GM18519 (cell line): Measurements from ENCODE around the gene LRRC8E.
"Not testable (repeated sequence)": the region's sequence is repeated elsewhere in the genome, so short reads cannot be mapped to it uniquely, and the experiment has no call there.

Experiments
- ATAC-seq: cut with Tn5 transposase; IDR thresholded peaks from one replicate; pipeline ENCODE4 v1.9.1; 2021; ENCODE audit warnings: mild to moderate bottlenecking, moderate library complexity; ENCODE audit not compliant: unreplicated experiment, low FRiP score

Gene LRRC8E

DNA sequence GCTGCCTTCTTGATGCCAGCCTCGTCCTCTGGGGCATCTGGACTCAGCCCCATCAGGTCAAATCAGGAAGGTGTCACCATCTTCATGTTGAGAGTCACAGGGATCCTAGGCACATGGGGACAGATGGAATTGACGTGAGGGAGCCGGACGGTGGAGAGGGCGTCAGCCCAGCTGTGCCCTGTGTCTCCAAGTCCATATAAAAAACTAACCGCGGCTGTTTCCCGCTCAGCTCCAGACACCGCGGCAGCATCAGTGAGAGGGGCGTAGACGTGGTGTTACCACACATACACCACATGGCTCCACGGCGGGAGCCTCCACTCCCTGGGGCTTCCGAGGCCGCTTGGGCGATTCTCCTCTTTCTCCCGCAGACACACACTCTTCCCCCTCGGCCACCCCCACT, 8.5 kb upstream of the LRRC8E start:
- no peak for ATAC-seq

DNA sequence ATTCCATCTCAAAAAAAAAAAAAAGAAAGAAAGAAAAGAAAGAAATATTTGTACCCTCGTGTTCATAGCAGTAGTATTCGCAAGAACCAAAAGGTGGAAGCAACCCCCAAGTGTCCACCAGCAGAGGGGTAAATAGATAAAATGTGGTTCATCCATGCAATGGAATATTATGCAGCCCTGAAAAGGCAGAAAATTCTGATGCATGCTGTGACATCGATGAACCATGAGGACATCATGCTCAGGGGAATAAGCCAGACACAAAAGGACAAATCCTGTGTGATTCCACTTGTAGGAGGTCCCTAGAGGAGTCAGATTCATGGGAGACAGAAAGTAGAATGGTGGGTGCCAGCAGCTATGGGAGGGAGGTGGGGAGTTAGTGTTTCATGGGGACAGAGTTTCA, 6.4 kb upstream of the LRRC8E start:
- no peak for ATAC-seq

DNA sequence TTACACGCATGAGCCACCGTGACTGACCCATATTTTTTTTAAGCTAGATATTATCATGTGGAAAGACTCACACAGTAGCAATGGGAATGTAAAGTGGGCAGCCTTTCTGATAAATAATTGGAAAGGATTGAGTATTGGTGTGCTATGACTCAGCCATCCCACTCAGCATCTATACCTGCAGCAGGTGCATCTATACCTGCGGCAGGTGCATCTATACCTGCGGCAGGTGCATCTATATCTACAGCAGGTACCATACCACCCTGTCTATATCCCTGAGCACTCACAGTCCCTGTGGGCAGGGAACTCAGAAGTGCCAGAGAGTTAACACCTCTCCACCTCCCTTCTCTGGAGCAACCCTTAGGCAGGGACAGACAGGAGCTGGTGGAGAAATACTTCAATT, 5.2 kb upstream of the LRRC8E start:
- no peak for ATAC-seq

DNA sequence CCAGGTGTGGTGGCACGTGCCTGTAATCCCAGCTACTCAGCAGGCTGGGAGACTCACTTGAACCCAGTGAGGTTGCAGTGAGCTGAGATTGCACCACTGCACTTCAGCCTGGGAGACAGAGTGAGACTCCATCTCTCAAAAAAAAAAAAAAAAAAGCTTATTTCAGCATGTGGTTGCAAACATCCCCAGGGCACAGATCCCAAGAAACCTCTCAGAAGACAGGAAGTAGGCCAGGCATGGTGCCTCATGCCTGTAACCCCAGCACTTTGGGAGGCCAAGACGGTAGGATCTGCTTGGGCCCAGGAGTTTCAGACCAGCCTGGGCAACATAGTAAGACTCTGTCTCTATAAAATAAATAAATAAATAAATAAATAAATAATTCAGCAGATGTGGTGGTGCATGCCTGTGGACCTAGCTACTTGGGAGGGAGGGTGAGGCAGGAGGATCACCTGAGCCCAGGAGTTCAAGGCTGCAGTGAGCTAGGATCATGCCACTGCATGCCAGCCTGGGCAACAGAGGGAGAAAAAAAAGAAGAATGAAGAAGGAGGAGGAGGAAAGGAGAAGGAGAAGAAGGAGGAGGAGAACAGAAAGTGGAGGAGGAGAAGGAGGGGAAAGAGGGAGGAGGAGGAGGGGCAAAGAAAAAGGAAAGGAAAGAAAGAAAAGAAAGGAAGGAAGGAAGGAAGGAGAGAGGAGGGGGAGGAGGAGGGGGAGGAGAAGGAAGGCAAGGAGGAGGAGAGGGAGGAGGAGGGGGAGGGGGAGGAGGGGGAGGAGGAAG, 4.3 kb upstream of the LRRC8E start:
- no peak for ATAC-seq

DNA sequence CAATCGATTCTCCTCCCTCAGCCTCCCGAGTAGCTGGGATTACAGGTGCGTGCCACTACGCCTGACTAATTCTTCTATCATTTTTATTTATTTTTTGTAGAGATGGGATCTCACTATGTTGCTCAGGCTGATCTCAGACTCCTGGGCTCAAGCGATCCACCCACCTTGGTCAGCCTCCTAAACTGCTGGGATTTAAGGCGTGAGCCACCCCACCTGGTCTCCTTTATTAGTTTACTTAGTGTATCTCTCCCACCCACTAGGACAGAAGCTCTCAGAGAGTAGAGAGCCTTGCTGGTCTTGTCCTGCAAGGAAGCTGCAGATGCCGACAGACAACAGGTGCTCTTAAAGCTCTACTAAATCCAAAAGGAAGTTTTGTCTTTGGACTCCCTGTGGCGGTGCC, 2.5 kb upstream of the LRRC8E start:
- ATAC-seq = no peak

DNA sequence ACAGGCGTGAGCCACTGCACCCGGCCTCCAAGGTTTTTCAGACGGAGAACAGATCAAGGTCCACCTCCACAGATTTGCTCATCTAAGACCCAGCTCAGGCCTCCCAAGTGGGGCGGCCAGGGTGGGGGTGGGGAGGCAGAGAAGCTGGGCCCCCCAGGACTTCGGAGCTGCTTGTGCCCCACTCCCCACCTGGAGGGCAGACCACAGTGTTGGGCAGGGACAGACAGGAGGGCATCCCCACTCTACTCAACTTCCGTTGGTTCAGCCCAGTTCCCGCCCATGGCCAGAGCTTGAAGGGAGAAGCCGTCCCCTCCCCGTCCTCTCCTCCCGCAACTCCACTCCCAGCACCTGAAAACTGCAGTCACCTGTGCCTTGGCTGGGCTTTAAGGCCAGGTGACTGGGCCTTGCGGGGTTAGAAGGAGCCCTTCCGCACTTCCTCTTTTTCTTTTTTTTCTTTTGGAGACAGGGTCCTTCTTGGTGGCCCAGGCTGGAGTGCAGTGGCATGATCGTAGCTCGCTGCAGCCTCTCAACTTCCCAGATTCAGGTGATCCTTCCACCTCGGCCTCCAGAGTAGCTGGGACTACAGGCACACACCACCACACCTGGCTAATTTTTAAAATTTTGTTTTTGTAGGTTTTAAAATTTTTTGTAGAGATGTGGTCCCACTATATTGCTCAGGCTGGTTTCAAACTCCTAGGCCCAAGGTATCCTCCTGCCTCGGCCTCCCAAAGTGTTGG, 734 bp upstream of the LRRC8E start:
- no peak for ATAC-seq

DNA sequence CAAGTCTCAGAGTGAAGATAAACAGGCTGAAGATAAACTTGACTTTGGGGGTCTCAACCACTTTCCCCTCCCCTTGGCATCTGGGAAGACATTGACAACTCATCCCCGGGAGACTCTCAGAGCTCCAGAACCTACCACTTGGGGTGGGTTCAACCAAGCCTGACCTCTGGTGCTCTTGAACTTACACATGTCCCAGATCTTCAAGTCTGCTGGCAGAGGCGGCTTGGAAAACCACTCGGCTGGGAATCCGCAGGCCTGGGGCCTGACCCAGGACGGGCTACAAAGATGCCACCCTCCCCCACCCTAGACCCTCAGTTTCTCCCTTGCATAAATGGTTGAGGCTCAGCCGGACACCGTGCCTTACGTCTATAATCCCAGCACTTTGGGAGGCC, 512 bp downstream of the LRRC8E start:
- ATAC-seq = no peak

DNA sequence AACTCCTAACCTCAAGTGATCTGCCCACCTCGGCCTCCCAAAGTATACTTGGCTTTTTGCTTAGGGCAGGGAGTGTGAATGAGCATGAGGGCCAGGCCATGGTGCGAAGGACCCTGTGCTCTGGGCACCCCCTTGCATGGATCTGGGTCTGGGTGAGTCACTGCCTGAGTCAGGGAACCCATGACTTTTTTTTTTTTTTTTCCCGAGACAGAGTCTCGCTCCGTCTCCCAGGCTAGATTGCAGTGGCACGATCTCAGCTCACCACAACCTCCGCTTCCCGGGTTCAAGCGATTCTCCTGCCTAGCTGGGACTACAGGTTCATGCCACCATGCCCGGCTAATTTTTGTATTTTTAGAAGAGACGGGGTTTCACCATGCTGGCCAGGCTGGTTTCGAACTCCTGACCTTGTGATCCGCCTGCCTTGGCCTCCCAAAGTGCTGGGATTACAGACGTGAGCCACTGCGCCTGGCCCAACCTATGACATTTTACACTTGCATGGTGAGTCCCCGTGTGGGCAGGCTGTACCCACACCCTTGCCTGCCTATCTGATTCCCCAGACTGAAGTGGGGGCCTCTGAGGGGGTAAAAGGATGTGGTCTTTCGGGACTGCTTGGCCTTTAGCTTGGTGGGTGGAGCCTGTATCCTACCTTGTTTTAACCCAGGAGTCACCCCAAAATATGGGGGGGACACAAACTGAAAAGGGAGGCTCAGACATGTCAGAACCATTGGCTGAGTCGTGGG, 5.2 kb downstream of the LRRC8E start:
- ATAC-seq = not testable (repeated sequence)

DNA sequence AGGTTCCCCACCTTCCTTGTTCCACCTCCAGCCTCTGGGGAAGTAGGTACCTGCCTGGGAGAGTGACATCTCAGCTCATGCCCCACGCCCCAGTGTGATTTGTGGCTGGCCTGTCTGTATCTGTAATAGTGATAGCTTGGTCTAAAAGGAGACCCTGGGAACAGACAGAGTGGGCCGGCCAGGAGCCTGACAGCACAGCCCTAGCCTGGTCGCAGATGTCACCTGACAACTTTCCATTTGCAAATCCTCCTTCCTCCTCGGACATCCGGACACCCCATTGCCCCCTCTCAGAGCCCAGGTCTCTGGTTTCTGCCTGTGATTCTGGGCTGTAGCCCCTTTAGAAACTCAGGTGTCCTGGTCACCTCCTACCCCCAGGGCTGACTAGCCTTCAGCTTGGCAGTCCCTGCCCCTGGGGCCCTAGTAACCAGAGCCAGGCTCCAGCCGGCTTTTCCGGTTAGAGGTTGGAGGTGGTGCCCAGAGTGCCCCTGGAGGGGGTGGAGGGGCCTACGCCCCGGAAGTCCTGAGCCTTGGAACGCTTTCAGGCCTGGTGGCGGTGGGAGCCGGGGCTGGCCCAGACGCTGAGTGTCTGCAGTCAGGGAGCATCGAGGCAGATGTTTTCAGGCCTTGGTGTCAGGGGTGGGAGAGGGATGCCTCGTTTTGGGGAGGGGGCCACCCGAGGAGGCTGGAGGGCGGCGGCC, 6.5 kb downstream of the LRRC8E start:
- no peak for ATAC-seq

DNA sequence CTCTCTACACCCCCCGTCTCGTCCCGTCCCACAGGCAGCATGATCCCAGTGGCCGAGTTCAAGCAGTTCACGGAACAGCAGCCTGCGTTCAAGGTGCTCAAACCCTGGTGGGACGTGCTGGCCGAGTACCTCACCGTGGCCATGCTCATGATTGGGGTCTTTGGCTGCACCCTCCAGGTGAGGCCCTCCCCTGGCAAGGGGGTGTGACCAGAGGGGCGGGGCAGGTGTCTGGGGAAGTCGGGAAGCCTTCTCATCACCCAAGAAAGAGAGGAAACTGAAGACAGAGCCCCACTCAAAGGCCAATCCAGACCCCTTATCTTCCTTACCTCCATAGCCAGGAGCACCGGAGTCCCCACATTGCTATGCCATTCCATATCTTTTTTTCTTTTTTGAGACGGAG, 7.3 kb downstream of the LRRC8E start:
- no peak for ATAC-seq

DNA sequence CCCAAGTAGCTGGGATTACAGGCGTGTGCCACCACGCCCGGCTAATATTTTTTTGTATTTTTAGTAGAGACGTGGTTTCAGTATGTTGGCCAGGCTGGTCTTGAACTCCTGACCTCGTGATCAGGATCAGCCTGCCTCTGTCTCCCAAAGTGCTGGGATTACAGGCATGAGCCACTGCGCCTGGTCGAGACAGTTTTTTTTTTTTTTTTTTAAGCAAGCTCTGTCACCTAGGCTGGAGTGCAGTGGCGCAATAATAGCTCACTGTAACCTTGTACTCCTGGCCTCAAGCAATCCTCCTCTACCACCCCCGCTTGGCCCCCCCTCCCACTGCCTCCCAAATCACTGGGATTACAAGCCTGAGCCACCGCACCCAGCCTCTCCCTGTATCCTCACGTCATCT, 9.0 kb downstream of the LRRC8E start:
- no peak for ATAC-seq

DNA sequence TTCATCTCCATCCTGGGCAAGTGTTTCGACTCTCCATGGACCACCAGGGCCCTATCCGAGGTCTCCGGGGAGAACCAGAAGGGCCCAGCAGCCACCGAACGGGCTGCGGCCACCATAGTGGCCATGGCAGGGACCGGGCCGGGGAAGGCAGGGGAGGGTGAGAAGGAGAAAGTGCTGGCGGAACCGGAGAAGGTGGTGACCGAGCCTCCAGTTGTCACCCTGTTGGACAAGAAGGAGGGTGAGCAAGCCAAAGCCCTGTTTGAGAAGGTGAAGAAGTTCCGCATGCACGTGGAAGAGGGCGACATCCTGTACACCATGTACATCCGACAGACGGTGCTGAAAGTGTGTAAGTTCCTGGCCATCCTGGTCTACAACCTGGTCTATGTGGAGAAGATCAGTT, 10.7 kb downstream of the LRRC8E start:
- no peak for ATAC-seq

DNA sequence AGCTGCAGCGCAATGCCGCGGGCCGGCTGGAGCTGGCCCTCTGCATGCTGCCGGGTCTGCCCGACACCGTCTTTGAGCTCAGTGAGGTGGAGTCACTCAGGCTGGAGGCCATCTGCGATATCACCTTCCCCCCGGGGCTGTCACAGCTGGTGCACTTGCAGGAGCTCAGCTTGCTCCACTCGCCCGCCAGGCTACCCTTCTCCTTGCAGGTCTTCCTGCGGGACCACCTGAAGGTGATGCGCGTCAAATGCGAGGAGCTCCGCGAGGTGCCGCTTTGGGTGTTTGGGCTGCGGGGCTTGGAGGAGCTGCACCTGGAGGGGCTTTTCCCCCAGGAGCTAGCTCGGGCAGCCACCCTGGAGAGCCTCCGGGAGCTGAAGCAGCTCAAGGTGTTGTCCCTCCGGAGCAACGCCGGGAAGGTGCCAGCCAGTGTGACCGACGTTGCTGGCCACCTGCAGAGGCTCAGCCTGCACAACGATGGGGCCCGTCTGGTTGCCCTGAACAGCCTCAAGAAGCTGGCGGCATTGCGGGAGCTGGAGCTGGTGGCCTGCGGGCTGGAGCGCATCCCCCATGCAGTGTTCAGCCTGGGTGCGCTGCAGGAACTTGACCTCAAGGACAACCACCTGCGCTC, 11.6 kb downstream of the LRRC8E start:
- ATAC-seq = no peak

DNA sequence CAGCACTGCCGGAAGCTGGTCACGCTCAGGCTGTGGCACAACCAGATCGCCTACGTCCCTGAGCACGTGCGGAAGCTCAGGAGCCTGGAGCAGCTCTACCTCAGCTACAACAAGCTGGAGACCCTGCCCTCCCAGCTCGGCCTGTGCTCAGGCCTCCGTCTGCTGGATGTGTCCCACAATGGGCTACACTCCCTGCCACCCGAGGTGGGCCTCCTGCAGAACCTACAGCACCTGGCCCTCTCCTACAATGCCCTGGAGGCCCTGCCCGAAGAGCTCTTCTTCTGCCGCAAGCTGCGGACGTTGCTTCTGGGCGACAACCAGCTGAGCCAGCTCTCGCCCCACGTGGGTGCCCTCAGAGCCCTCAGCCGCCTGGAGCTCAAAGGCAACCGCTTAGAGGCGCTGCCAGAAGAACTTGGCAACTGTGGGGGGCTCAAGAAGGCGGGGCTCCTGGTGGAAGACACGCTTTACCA, 12.1 kb downstream of the LRRC8E start:
- ATAC-seq = no peak

DNA sequence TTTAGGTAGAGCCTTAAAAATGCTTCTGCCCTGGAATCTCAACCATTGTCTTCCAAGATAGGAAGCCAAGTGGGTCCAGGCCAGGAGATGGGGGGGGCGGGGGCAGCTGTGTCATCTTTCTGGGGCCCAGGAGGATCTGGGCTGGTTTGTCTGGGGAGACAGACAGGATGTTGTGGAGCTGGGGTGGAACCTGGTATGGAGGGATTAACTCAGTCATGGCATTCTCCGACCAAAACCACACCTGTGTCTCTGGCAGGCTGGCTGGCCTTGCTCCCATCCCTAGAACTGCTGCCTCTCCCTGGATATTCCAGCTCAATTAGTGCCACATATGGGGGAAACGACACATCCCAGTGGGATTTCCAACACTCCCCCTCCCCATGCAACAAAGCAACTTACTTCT, 12.6 kb downstream of the LRRC8E start:
- ATAC-seq = no peak

DNA sequence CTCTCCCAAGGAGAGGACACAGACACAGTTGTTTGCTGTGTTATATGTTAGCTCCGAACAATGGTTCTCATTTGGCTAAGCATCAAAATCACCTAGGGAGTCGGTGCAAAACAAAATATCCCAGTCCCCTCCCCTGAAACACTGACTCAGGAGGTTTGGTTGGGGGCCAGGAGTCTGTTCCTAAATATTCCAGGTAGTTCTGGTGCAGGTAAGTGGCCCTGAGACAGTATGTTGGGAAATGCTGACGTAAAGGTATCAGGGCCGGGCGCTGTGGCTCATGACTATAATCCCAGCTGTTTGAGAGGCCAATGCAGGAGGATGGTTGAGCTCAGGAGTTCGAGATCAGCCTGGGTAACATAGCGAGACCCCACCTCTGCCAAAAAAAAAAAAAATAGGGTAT, 13.0 kb downstream of the LRRC8E start:
- ATAC-seq = no peak

DNA sequence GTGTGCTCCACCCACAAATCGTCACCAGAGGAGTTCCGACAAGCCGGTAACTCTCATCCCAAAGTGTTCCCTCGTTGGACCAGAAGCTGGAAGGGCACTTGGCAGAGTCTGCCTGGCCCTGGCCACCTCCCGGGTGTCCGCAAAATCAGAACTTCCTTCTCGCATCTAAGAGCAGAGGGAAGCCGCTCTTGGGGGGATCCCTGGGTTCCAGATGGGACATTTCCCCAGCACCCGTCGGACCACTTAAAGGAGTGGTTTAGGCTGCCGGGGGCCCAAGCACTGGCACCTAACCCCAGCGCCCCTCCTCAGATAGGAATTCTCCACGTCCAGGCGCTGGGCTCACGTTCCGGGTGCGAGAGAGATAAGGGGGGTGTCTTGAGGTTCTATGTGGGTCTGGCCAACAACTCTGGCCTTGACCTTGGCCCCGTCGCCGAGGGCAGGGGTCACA, 14.5 kb downstream of the LRRC8E start:
- no peak for ATAC-seq

DNA sequence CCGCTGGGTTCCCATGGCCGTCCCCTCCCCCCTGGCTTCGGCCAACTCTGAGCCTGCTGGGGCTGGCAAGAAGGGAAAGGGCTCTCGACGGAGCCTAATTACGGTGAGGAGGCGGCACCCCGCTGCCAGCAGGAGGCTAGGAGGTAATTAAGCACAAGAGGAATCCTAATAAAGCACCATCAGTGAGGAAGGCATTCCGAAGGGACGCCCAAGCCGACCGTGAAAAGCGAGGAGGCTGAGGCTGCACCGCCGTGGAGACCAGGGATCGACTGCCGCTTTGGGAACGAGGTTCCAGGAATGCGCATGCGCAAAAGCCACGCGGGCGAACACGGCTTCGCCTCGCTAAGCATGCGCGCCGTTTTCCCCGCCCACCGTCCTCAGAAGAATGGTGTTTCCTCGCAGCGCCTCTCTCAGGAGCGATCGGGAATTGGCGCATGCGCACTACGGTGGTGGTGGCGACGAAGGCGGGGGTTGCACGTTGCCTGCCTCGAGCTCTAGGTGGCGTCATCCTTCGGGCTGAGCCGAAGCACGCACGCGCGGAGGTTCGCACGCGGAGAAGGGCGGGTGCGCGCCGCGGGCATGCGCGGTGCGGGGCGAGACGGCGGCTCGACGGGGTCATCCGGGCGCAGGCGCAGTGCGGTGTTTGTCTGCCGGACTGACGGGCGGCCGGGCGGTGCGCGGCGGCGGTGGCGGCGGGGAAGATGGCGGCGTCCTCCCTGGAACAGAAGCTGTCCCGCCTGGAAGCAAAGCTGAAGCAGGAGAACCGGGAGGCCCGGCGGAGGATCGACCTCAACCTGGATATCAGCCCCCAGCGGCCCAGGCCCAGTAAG, 15.1 kb downstream of the LRRC8E start, which contains the start of gene MAP2K7:
TSS of gene MAP2K7 (plus strand) at position 634 of the 830 bp plus-strand sequence. CDS start at position 702, 68 bp downstream.
- peak; percentile 85 for ATAC-seq
